Measurements from ENCODE around the gene NT5DC1.

NT5DC1 gene

GRCh38 chr6:116248577-116248976 lies 147.9 kb downstream of the NT5DC1 start:
- DNase-seq = no peak

GRCh38 chr6:116251568-116252384 lies 151.1 kb downstream of the NT5DC1 start:
- DNase-seq = no peak

- DNase-seq = no peak
Observed at GRCh38 chr6:116253188-116253504, 152.5 kb downstream of the NT5DC1 start.

- DNase-seq = peak; percentile 89
Observed at GRCh38 chr6:116253505-116254296, 153.0 kb downstream of the NT5DC1 start, which contains the start of gene TSPYL4. TSPYL4 (minus strand) TSS chr6:116254075; CDS start chr6:116254008, 67 bp downstream.

GRCh38 chr6:116254297-116255056 lies 153.8 kb downstream of the NT5DC1 start:
- no peak for DNase-seq

GRCh38 chr6:116255246-116255800 lies 154.7 kb downstream of the NT5DC1 start:
- no peak for DNase-seq

- DNase-seq = no peak
Observed at GRCh38 chr6:116256694-116257093, 156.0 kb downstream of the NT5DC1 start.

GRCh38 chr6:116258520-116258919 lies 157.9 kb downstream of the NT5DC1 start:
- DNase-seq = no peak

- no peak for DNase-seq
Observed at GRCh38 chr6:116263353-116263752, 162.7 kb downstream of the NT5DC1 start.

GRCh38 chr6:116265041-116265829 lies 164.6 kb downstream of the NT5DC1 start:
- no peak for DNase-seq

GRCh38 chr6:116266803-116267202 lies 166.2 kb downstream of the NT5DC1 start:
- DNase-seq = no peak

- DNase-seq = no peak
Observed at GRCh38 chr6:116267836-116268588, 167.4 kb downstream of the NT5DC1 start.

GRCh38 chr6:116268589-116269293 lies 168.1 kb downstream of the NT5DC1 start:
- DNase-seq = no peak

- DNase-seq = no peak
Observed at GRCh38 chr6:116271149-116271708, 170.6 kb downstream of the NT5DC1 start.

- no peak for DNase-seq
Observed at GRCh38 chr6:116277124-116277523, 176.5 kb downstream of the NT5DC1 start.

- no peak for DNase-seq
Observed at GRCh38 chr6:116278481-116278829, 177.8 kb downstream of the NT5DC1 start.

- DNase-seq = no peak
Observed at GRCh38 chr6:116278854-116279231, 178.2 kb downstream of the NT5DC1 start.

- DNase-seq = peak; percentile 89
Observed at GRCh38 chr6:116279232-116280160, 178.8 kb downstream of the NT5DC1 start, which contains the start of gene TSPYL1. TSPYL1 (minus strand) TSS chr6:116279930; CDS start chr6:116279830, 100 bp downstream.

Data from effector CD8-positive, alpha-beta T cell (primary cell).